Activated naive CD8-positive, alpha-beta T cell treated with anti-CD3 and anti-CD28 coated beads for 36 hours (primary cell): Measurements from ENCODE around the gene HIC2. TPM values are rescaled to one million over a fixed set of nuclear protein-coding genes. Genes with fewer than 3 reads are reported as not detected.
A peak's percentile ranks its signal among the peaks of the same experiment; 100 is the strongest.
"Not testable (repeated sequence)": the region's sequence is repeated elsewhere in the genome, so short reads cannot be mapped to it uniquely, and the experiment has no call there.

Experiments used
- DNase-seq: peaks from one replicate; pipeline ENCODE4 v3.0.0; 2021
- H3K27ac Mint-ChIP-seq: one replicate; pipeline ENCODE4 v1.8.0; 2022; ENCODE audit warnings: mild to moderate bottlenecking, moderate library complexity, mixed read lengths
- H3K27me3 Mint-ChIP-seq: one replicate; pipeline ENCODE4 v1.8.0; 2022; ENCODE audit warnings: mild to moderate bottlenecking, mixed read lengths
- H3K36me3 Mint-ChIP-seq: one replicate; pipeline ENCODE4 v1.8.0; 2021; ENCODE audit warnings: mild to moderate bottlenecking, mixed read lengths
- H3K4me1 Mint-ChIP-seq: one replicate; pipeline ENCODE4 v1.8.0; 2021; ENCODE audit warnings: mixed read lengths
- H3K4me3 Mint-ChIP-seq: one replicate; pipeline ENCODE4 v1.8.0; 2022; ENCODE audit warnings: mild to moderate bottlenecking, moderate library complexity, mixed read lengths
- H3K9me3 Mint-ChIP-seq: one replicate; pipeline ENCODE4 v1.8.0; 2022; ENCODE audit warnings: mixed read lengths
- total RNA-seq, 2 experiments: library from RNA; stranded (reverse); gene quantifications; one replicate each; pipeline ENCODE4 v1.2.3, GENCODE V29; 2021

HIC2 gene
- 1 to 10 TPM; 5.4 to 5.8 TPM for total RNA-seq

- not testable (repeated sequence) for H3K36me3 Mint-ChIP-seq, H3K4me1 Mint-ChIP-seq, H3K9me3 Mint-ChIP-seq, H3K27me3 Mint-ChIP-seq, H3K27ac Mint-ChIP-seq
- H3K4me3 Mint-ChIP-seq = peak within 1 kb of the TSS; percentile 64
- peak; percentile 34 for DNase-seq
Measured at GRCh38 chr22:21417227-21417746, at the start of gene HIC2. Gene HIC2 (plus strand): TSS chr22:21417371. CDS start chr22:21442832, 25,461 bp downstream.

GRCh38 chr22:21368603-21369310 lies 48.4 kb upstream of the HIC2 start:
- H3K9me3 Mint-ChIP-seq, H3K27me3 Mint-ChIP-seq, DNase-seq, H3K4me3 Mint-ChIP-seq, H3K4me1 Mint-ChIP-seq, H3K36me3 Mint-ChIP-seq, H3K27ac Mint-ChIP-seq: not testable (repeated sequence)

GRCh38 chr22:21375880-21376279 lies 41.3 kb upstream of the HIC2 start:
- not testable (repeated sequence) for H3K4me3 Mint-ChIP-seq

GRCh38 chr22:21383701-21384467 lies 33.3 kb upstream of the HIC2 start, which contains the start of gene RIMBP3B:
Gene RIMBP3B (plus strand): TSS chr22:21383751. CDS start chr22:21383859, 108 bp downstream.
- not testable (repeated sequence) for H3K9me3 Mint-ChIP-seq, H3K4me1 Mint-ChIP-seq

More at GRCh38 chr22:21375880-21376279, 41.3 kb upstream of the HIC2 start:
- not testable (repeated sequence) for H3K9me3 Mint-ChIP-seq, H3K36me3 Mint-ChIP-seq, H3K4me1 Mint-ChIP-seq, H3K27me3 Mint-ChIP-seq, H3K27ac Mint-ChIP-seq, DNase-seq

GRCh38 chr22:21384468-21385357 lies 32.5 kb upstream of the HIC2 start:
- H3K27me3 Mint-ChIP-seq, H3K36me3 Mint-ChIP-seq, H3K4me3 Mint-ChIP-seq, H3K4me1 Mint-ChIP-seq, DNase-seq, H3K9me3 Mint-ChIP-seq, H3K27ac Mint-ChIP-seq: not testable (repeated sequence)

More at GRCh38 chr22:21383701-21384467, 33.3 kb upstream of the HIC2 start, which contains the start of gene RIMBP3B:
- DNase-seq, H3K4me3 Mint-ChIP-seq, H3K36me3 Mint-ChIP-seq, H3K27ac Mint-ChIP-seq, H3K27me3 Mint-ChIP-seq: not testable (repeated sequence)

- DNase-seq, H3K27me3 Mint-ChIP-seq, H3K4me1 Mint-ChIP-seq, H3K4me3 Mint-ChIP-seq, H3K36me3 Mint-ChIP-seq, H3K9me3 Mint-ChIP-seq, H3K27ac Mint-ChIP-seq: not testable (repeated sequence)
Measured at GRCh38 chr22:21389480-21389879, 27.7 kb upstream of the HIC2 start.

- DNase-seq, H3K27me3 Mint-ChIP-seq, H3K27ac Mint-ChIP-seq, H3K4me1 Mint-ChIP-seq, H3K4me3 Mint-ChIP-seq, H3K36me3 Mint-ChIP-seq, H3K9me3 Mint-ChIP-seq: not testable (repeated sequence)
Measured at GRCh38 chr22:21390013-21390412, 27.2 kb upstream of the HIC2 start.

GRCh38 chr22:21394613-21395012 lies 22.6 kb upstream of the HIC2 start:
- H3K9me3 Mint-ChIP-seq, DNase-seq, H3K36me3 Mint-ChIP-seq, H3K4me1 Mint-ChIP-seq, H3K4me3 Mint-ChIP-seq, H3K27me3 Mint-ChIP-seq, H3K27ac Mint-ChIP-seq: not testable (repeated sequence)

GRCh38 chr22:21401197-21401969 lies 15.8 kb upstream of the HIC2 start:
- H3K27me3 Mint-ChIP-seq, DNase-seq, H3K36me3 Mint-ChIP-seq, H3K27ac Mint-ChIP-seq, H3K9me3 Mint-ChIP-seq, H3K4me1 Mint-ChIP-seq, H3K4me3 Mint-ChIP-seq: not testable (repeated sequence)

- H3K27ac Mint-ChIP-seq, DNase-seq, H3K27me3 Mint-ChIP-seq, H3K9me3 Mint-ChIP-seq, H3K4me3 Mint-ChIP-seq, H3K36me3 Mint-ChIP-seq, H3K4me1 Mint-ChIP-seq: not testable (repeated sequence)
Measured at GRCh38 chr22:21402763-21403314, 14.3 kb upstream of the HIC2 start.

GRCh38 chr22:21407139-21407538 lies 10.0 kb upstream of the HIC2 start:
- not testable (repeated sequence) for H3K4me1 Mint-ChIP-seq, H3K27ac Mint-ChIP-seq, H3K27me3 Mint-ChIP-seq, H3K4me3 Mint-ChIP-seq, H3K36me3 Mint-ChIP-seq, DNase-seq, H3K9me3 Mint-ChIP-seq

GRCh38 chr22:21407792-21408191 lies 9.4 kb upstream of the HIC2 start:
- not testable (repeated sequence) for H3K27ac Mint-ChIP-seq, H3K9me3 Mint-ChIP-seq, H3K4me1 Mint-ChIP-seq, H3K4me3 Mint-ChIP-seq, H3K27me3 Mint-ChIP-seq, DNase-seq, H3K36me3 Mint-ChIP-seq

- H3K4me1 Mint-ChIP-seq, H3K9me3 Mint-ChIP-seq, H3K27ac Mint-ChIP-seq, H3K27me3 Mint-ChIP-seq, DNase-seq, H3K4me3 Mint-ChIP-seq, H3K36me3 Mint-ChIP-seq: not testable (repeated sequence)
Measured at GRCh38 chr22:21416375-21416774, 796 bp upstream of the HIC2 start.

GRCh38 chr22:21417853-21418252 lies 682 bp downstream of the HIC2 start:
- DNase-seq = peak; percentile 41
- not testable (repeated sequence) for H3K27ac Mint-ChIP-seq, H3K4me1 Mint-ChIP-seq, H3K9me3 Mint-ChIP-seq, H3K36me3 Mint-ChIP-seq, H3K27me3 Mint-ChIP-seq
- H3K4me3 Mint-ChIP-seq = peak overlapping the region; percentile 64
